Neural crest cell (in vitro differentiated cells): ENCODE measurements around the gene BRPF3. TPM values are rescaled to one million over a fixed set of nuclear protein-coding genes. Genes with fewer than 3 reads are reported as not detected.

Experiments used
- DNase-seq: peaks from one replicate; pipeline ENCODE4 v3.0.0; 2021; ENCODE audit warnings: low read depth, mixed read lengths, low spot score
- H3K27ac Mint-ChIP-seq: one replicate; pipeline ENCODE4 v1.8.0; 2021; ENCODE audit warnings: mild to moderate bottlenecking, mixed read lengths; ENCODE audit not compliant: unreplicated experiment
- H3K27me3 Mint-ChIP-seq: 2 replicates; pipeline ENCODE4 v1.8.0; 2021; ENCODE audit warnings: low read depth, mild to moderate bottlenecking, mixed read lengths
- H3K36me3 Mint-ChIP-seq: 2 replicates; pipeline ENCODE4 v1.8.0; 2021; ENCODE audit warnings: low read depth, mild to moderate bottlenecking, mixed read lengths
- H3K4me1 Mint-ChIP-seq: 2 replicates; pipeline ENCODE4 v1.8.0; 2021; ENCODE audit warnings: mixed read lengths
- H3K4me3 Mint-ChIP-seq: one replicate; pipeline ENCODE4 v1.8.0; 2021; ENCODE audit warnings: mild to moderate bottlenecking, mixed read lengths
- H3K9me3 Mint-ChIP-seq: 2 replicates; pipeline ENCODE4 v1.8.0; 2021; ENCODE audit warnings: mixed read lengths
- CTCF ChIP-seq: fragments of 200-600 bp; sonication (generic); conservative IDR thresholded peaks from 2 replicates; pipeline ENCODE4 v1.5.0; 2021; ENCODE audit warnings: antibody characterized with exemption, mild to moderate bottlenecking
- long read RNA-seq: library from polyadenylated mRNA; unstranded; transcript quantifications from one replicate; pipeline ENCODE4 v2.0.0, GENCODE V29; 2020
- total RNA-seq: library from RNA; stranded (reverse); gene quantifications from 2 replicates; pipeline ENCODE4 v1.2.1, GENCODE V29; 2021

Gene BRPF3
- total RNA-seq, result 54.1 and 57.3 TPM in 2 replicates
- long read RNA-seq, partial matches to known transcripts, result 0 of 15 reads
- long read RNA-seq, other reads (novel, unspliced or antisense), result 15 of 15 reads

- Mint-ChIP-seq H3K27me3 (peaks cover 11% of the 10 kb centered on the region), H3K36me3 (peaks cover 24% of the 10 kb centered on the region), H3K4me3 (peak within 1 kb of the TSS; percentile 97), H3K9me3 (no peaks in the 10 kb centered on the region), H3K27ac (peak within 1 kb of the TSS; percentile 98), H3K4me1 (peaks cover 39% of the 10 kb centered on the region)
- DNase-seq, result peak; percentile 72
- TF ChIP-seq CTCF, result peak; percentile 70
Observed at GRCh38 chr6:36196113-36196879, at the start of gene BRPF3. Gene BRPF3, plus strand, starts transcription at chr6:36196744. Its CDS starts 3,579 bp downstream, at chr6:36200323.

GRCh38 chr6:36147294-36147693, 49.2 kb upstream of the BRPF3 start:
- peaks cover 3% of the 10 kb centered on the region for H3K9me3 Mint-ChIP-seq
- no peak for DNase-seq
- H3K4me1 Mint-ChIP-seq, result no peaks in the 10 kb centered on the region

GRCh38 chr6:36149476-36149875, 47.1 kb upstream of the BRPF3 start:
- Mint-ChIP-seq H3K27me3 (no peaks in the 10 kb centered on the region), H3K4me1 (no peaks in the 10 kb centered on the region), H3K36me3 (no peaks in the 10 kb centered on the region), H3K27ac (no peak overlapping the region), H3K4me3 (no peak overlapping the region), H3K9me3 (peaks cover 5% of the 10 kb centered on the region)
- no peak for TF ChIP-seq CTCF
- no peak for DNase-seq

More at GRCh38 chr6:36147294-36147693, 49.2 kb upstream of the BRPF3 start:
- H3K27me3 Mint-ChIP-seq, result no peaks in the 10 kb centered on the region
- H3K36me3 Mint-ChIP-seq, result no peaks in the 10 kb centered on the region
- H3K4me3 Mint-ChIP-seq, result no peak overlapping the region
- TF ChIP-seq CTCF, result no peak
- H3K27ac Mint-ChIP-seq, result no peak overlapping the region

- H3K36me3 Mint-ChIP-seq, result no peaks in the 10 kb centered on the region
- H3K27ac Mint-ChIP-seq, result no peak overlapping the region
- TF ChIP-seq CTCF, result no peak
Observed at GRCh38 chr6:36150283-36150682, 46.3 kb upstream of the BRPF3 start.

GRCh38 chr6:36154286-36154685, 42.3 kb upstream of the BRPF3 start:
- no peaks in the 10 kb centered on the region for H3K4me1 Mint-ChIP-seq
- no peak for TF ChIP-seq CTCF
- no peak overlapping the region for H3K27ac Mint-ChIP-seq
- no peaks in the 10 kb centered on the region for H3K27me3 Mint-ChIP-seq
- DNase-seq, result no peak
- peaks cover 9% of the 10 kb centered on the region for H3K9me3 Mint-ChIP-seq
- no peaks in the 10 kb centered on the region for H3K36me3 Mint-ChIP-seq
- no peak overlapping the region for H3K4me3 Mint-ChIP-seq

More at GRCh38 chr6:36150283-36150682, 46.3 kb upstream of the BRPF3 start:
- no peak for DNase-seq
- Mint-ChIP-seq H3K4me3 (no peak overlapping the region), H3K9me3 (peaks cover 5% of the 10 kb centered on the region), H3K4me1 (no peaks in the 10 kb centered on the region), H3K27me3 (no peaks in the 10 kb centered on the region)
